Measurements from ENCODE around the gene NOX5. TPM values are rescaled to one million over a fixed set of nuclear protein-coding genes. Genes with fewer than 3 reads are reported as not detected.

The NOX5 gene
- total and polyA plus RNA-seq, 4 donors: under 0.01 to 0.08 (median 0.01) TPM

DNA sequence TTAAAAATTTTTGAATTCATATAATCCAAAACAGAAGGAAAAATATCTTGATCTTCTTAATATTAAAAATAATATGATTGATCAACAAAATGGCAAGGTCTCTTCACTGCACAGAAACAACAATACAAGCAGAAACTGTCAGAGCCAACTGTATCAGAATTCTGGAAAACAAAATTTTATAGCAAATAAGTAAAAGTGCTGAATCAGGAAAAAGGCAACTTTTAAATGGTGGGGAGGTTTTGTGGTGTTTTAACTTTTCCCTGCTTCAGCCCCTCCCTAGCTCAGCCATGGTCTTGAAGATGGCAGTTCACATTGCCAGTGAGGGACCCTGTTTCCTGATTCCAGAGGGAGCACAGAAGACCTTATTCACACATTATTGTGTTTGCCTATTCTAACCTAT, 46.5 kb upstream of the NOX5 start:
- Histone ChIP-seq H3K4me3 (ENCODE audit: low read depth in 1 of 3, low read length in 3 of 3) (no peak overlapping the region), H3K27me3 (ENCODE audit: control insufficient read depth in 4 of 4, insufficient read depth in 4 of 4, low read length in 3 of 4) (no peaks in the 10 kb centered on the region), H3K9me3 (ENCODE audit: control insufficient read depth in 4 of 4, low read length in 3 of 4) (peaks cover 0 to 15% (median 4%) of the 10 kb centered on the region in 4 donors), H3K36me3 (ENCODE audit: control insufficient read depth in 4 of 4, insufficient read depth in 3 of 4, low read depth in 1 of 4, low read length in 3 of 4) (no peaks in the 10 kb centered on the region), H3K27ac (ENCODE audit: low read depth in 1 of 2, low read length in 2 of 2) (no peak overlapping the region), H3K4me1 (ENCODE audit: control insufficient read depth in 4 of 4, insufficient read depth in 4 of 4, low read length in 3 of 4) (no peaks in the 10 kb centered on the region), H3K9ac (ENCODE audit: low read depth in 1 of 2, low read length in 2 of 2) (no peak overlapping the region)
- TF ChIP-seq EGR1 (IDR thresholded peaks at IDR 0.05; ENCODE audit: low read depth in 2 of 2): no peak
- TF ChIP-seq HNF4G (IDR thresholded peaks at IDR 0.05): no peak
- TF ChIP-seq RAD21 (IDR thresholded peaks at IDR 0.05): no peak
- TF ChIP-seq, protein P1, sequence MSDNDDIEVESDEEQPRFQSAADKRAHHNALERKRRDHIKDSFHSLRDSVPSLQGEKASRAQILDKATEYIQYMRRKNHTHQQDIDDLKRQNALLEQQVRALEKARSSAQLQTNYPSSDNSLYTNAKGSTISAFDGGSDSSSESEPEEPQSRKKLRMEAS (IDR thresholded peaks at IDR 0.05): no peak
- TF ChIP-seq, protein P2, sequence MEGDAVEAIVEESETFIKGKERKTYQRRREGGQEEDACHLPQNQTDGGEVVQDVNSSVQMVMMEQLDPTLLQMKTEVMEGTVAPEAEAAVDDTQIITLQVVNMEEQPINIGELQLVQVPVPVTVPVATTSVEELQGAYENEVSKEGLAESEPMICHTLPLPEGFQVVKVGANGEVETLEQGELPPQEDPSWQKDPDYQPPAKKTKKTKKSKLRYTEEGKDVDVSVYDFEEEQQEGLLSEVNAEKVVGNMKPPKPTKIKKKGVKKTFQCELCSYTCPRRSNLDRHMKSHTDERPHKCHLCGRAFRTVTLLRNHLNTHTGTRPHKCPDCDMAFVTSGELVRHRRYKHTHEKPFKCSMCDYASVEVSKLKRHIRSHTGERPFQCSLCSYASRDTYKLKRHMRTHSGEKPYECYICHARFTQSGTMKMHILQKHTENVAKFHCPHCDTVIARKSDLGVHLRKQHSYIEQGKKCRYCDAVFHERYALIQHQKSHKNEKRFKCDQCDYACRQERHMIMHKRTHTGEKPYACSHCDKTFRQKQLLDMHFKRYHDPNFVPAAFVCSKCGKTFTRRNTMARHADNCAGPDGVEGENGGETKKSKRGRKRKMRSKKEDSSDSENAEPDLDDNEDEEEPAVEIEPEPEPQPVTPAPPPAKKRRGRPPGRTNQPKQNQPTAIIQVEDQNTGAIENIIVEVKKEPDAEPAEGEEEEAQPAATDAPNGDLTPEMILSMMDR (IDR thresholded peaks at IDR 0.05; ENCODE audit: low read depth, low read length, missing input control): no peak
- TF ChIP-seq TAF1 (conservative IDR thresholded peaks at IDR 0.05): no peak
- no peak for TF ChIP-seq YY1 (IDR thresholded peaks at IDR 0.05)
- TF ChIP-seq FOXA2 (IDR thresholded peaks at IDR 0.05): no peak
- TF ChIP-seq RXRA (IDR thresholded peaks at IDR 0.05): no peak
- no peak for TF ChIP-seq NR2F2 (IDR thresholded peaks at IDR 0.05)
- TF ChIP-seq SP1 (IDR thresholded peaks at IDR 0.05): no peak
- TF ChIP-seq, protein P3, sequence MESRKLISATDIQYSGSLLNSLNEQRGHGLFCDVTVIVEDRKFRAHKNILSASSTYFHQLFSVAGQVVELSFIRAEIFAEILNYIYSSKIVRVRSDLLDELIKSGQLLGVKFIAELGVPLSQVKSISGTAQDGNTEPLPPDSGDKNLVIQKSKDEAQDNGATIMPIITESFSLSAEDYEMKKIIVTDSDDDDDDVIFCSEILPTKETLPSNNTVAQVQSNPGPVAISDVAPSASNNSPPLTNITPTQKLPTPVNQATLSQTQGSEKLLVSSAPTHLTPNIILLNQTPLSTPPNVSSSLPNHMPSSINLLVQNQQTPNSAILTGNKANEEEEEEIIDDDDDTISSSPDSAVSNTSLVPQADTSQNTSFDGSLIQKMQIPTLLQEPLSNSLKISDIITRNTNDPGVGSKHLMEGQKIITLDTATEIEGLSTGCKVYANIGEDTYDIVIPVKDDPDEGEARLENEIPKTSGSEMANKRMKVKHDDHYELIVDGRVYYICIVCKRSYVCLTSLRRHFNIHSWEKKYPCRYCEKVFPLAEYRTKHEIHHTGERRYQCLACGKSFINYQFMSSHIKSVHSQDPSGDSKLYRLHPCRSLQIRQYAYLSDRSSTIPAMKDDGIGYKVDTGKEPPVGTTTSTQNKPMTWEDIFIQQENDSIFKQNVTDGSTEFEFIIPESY (IDR thresholded peaks at IDR 0.05): no peak
- no peak for DNase-seq (ENCODE audit: low spot score)

DNA sequence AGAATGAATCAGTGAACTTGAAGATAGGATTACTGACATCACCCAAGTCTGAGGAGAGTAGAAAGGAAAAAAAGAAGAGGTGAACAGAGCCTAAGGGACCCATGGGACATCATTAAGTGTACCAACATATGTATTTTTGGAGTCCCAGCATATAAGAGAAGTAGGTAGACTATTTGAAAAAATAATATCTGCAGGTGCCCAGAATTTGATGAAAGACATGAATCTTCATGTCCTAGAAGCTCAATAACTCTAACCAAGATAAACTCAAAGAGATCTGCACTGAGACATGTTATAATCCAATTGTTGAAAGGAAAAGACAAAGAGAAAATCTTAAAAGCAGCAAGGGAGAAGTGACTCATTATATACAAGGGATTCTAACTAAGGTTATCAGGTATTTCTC, 45.2 kb upstream of the NOX5 start:
- Histone ChIP-seq H3K27ac (ENCODE audit: low read depth in 1 of 2, low read length in 2 of 2) (no peak overlapping the region), H3K27me3 (ENCODE audit: control insufficient read depth in 4 of 4, insufficient read depth in 4 of 4, low read length in 3 of 4) (no peaks in the 10 kb centered on the region), H3K36me3 (ENCODE audit: control insufficient read depth in 4 of 4, insufficient read depth in 3 of 4, low read depth in 1 of 4, low read length in 3 of 4) (no peaks in the 10 kb centered on the region), H3K9ac (ENCODE audit: low read depth in 1 of 2, low read length in 2 of 2) (no peak overlapping the region), H3K4me3 (ENCODE audit: low read depth in 1 of 3, low read length in 3 of 3) (no peak overlapping the region), H3K9me3 (ENCODE audit: control insufficient read depth in 4 of 4, low read length in 3 of 4) (peaks cover 0 to 15% (median 4%) of the 10 kb centered on the region in 4 donors), H3K4me1 (ENCODE audit: control insufficient read depth in 4 of 4, insufficient read depth in 4 of 4, low read length in 3 of 4) (no peaks in the 10 kb centered on the region)
- no peak for DNase-seq (ENCODE audit: low spot score)
- TF ChIP-seq, protein P3 (IDR thresholded peaks at IDR 0.05): no peak
- TF ChIP-seq EGR1 (IDR thresholded peaks at IDR 0.05; ENCODE audit: low read depth in 2 of 2): no peak
- no peak for TF ChIP-seq SP1 (IDR thresholded peaks at IDR 0.05)
- no peak for TF ChIP-seq GABPA (IDR thresholded peaks at IDR 0.05 in 1 of 2, conservative IDR thresholded peaks at IDR 0.05 in 1 of 2)
- no peak for TF ChIP-seq FOXA2 (IDR thresholded peaks at IDR 0.05)
- no peak for TF ChIP-seq YY1 (IDR thresholded peaks at IDR 0.05)
- TF ChIP-seq, protein P4, sequence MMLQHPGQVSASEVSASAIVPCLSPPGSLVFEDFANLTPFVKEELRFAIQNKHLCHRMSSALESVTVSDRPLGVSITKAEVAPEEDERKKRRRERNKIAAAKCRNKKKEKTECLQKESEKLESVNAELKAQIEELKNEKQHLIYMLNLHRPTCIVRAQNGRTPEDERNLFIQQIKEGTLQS (IDR thresholded peaks at IDR 0.05): no peak
- no peak for TF ChIP-seq NR2F2 (IDR thresholded peaks at IDR 0.05)
- TF ChIP-seq HNF4G (IDR thresholded peaks at IDR 0.05): no peak
- TF ChIP-seq, protein P5, sequence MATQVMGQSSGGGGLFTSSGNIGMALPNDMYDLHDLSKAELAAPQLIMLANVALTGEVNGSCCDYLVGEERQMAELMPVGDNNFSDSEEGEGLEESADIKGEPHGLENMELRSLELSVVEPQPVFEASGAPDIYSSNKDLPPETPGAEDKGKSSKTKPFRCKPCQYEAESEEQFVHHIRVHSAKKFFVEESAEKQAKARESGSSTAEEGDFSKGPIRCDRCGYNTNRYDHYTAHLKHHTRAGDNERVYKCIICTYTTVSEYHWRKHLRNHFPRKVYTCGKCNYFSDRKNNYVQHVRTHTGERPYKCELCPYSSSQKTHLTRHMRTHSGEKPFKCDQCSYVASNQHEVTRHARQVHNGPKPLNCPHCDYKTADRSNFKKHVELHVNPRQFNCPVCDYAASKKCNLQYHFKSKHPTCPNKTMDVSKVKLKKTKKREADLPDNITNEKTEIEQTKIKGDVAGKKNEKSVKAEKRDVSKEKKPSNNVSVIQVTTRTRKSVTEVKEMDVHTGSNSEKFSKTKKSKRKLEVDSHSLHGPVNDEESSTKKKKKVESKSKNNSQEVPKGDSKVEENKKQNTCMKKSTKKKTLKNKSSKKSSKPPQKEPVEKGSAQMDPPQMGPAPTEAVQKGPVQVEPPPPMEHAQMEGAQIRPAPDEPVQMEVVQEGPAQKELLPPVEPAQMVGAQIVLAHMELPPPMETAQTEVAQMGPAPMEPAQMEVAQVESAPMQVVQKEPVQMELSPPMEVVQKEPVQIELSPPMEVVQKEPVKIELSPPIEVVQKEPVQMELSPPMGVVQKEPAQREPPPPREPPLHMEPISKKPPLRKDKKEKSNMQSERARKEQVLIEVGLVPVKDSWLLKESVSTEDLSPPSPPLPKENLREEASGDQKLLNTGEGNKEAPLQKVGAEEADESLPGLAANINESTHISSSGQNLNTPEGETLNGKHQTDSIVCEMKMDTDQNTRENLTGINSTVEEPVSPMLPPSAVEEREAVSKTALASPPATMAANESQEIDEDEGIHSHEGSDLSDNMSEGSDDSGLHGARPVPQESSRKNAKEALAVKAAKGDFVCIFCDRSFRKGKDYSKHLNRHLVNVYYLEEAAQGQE (IDR thresholded peaks at IDR 0.05): no peak
- TF ChIP-seq, protein P1 (IDR thresholded peaks at IDR 0.05): no peak
- TF ChIP-seq, protein P2 (IDR thresholded peaks at IDR 0.05; ENCODE audit: low read depth, low read length, missing input control): no peak
- no peak for TF ChIP-seq TAF1 (conservative IDR thresholded peaks at IDR 0.05)
- TF ChIP-seq HNF4A (conservative IDR thresholded peaks at IDR 0.05): no peak
- TF ChIP-seq FOXA1 (IDR thresholded peaks at IDR 0.05): no peak
- TF ChIP-seq RXRA (IDR thresholded peaks at IDR 0.05): no peak
- no peak for TF ChIP-seq JUND (IDR thresholded peaks at IDR 0.05)
- TF ChIP-seq RAD21 (IDR thresholded peaks at IDR 0.05): no peak

All from liver (tissue), 9 donors.